ENCODE measurements around the gene SLC25A18.

GRCh38 chr22:17548756-17549035 lies 14.6 kb upstream of the SLC25A18 start:
- TF ChIP-seq POLR2A (IDR thresholded peaks at IDR 0.05): no peak
- no peak for TF ChIP-seq CTCF (IDR thresholded peaks at IDR 0.05)
